ENCODE measurements around the gene STK4. TPM values are rescaled to one million over a fixed set of nuclear protein-coding genes. Genes with fewer than 3 reads are reported as not detected.

The STK4 gene
- total and polyA plus RNA-seq, 2 of the 8 experiments (the other 6 are each of a cell fraction or from before 2014, with no cell fraction given) = 12.0 to 34.3 TPM

- no peaks in the 10 kb centered on the region for H3K9me3 ChIP-seq (ENCODE audit: insufficient read depth in 2 of 2, low read depth in 1 of 2, low read length in 1 of 2)
- POLR2A ChIA-PET (ENCODE audit: partially characterized antibody) = interaction anchor here (1.7 kb wide), 1 partner anchor 32 kb away, joined by 3 read pairs; no protein-coding TSS in a partner anchor
- FAIRE-seq = no peak
Observed at GRCh38 chr20:45051204-45052060, 85.1 kb downstream of the STK4 start.

More at GRCh38 chr20:45051204-45052060, 85.1 kb downstream of the STK4 start:
- Histone ChIP-seq H2BK5ac (ENCODE audit: low read depth, low read length) (no peak overlapping the region), H4K91ac (replicated peaks; ENCODE audit: insufficient read length, low read length) (no peak overlapping the region), H3K4me3 (ENCODE audit: extremely low read depth in 1 of 4, insufficient read depth in 2 of 4, low read depth in 3 of 4, low read length in 4 of 4) (no peak overlapping the region), H3K14ac (ENCODE audit: insufficient read length) (no peak overlapping the region), H3K56ac (replicated peaks; ENCODE audit: insufficient read length, low read depth, low read length) (no peak overlapping the region), H3K27ac (ENCODE audit: low read depth, low read length) (no peak overlapping the region), H2BK20ac (ENCODE audit: low read length) (no peak overlapping the region), H3K9ac (replicated peaks in 1 of 4; ENCODE audit: extremely low read depth in 1 of 4, low read depth in 3 of 4, low read length in 3 of 4) (no peak overlapping the region), H3K4me1 (replicated peaks in 1 of 4; ENCODE audit: control insufficient read depth in 3 of 4, insufficient read depth in 4 of 4, low read length in 3 of 4) (no peaks in the 10 kb centered on the region; a peak in 1 of 7 replicates), H2BK120ac (replicated peaks; ENCODE audit: low read depth, low read length) (no peak overlapping the region), H3K79me1 (ENCODE audit: low read depth, low read length) (no peaks in the 10 kb centered on the region), H2BK15ac (ENCODE audit: low read length) (no peak overlapping the region), H3K18ac (ENCODE audit: extremely low read depth, low read length) (no peak overlapping the region), H4K20me1 (replicated peaks in 1 of 2; ENCODE audit: control insufficient read depth in 1 of 2, insufficient read depth in 2 of 2, low read length in 2 of 2) (no peaks in the 10 kb centered on the region), H3K4ac (replicated peaks; ENCODE audit: insufficient read length, low read depth, low read length) (no peak overlapping the region), H3K36me3 (ENCODE audit: control insufficient read depth in 2 of 4, insufficient read depth in 4 of 4, low read length in 3 of 4) (no peaks in the 10 kb centered on the region), H3K79me2 (ENCODE audit: control insufficient read depth in 1 of 2, insufficient read depth in 2 of 2, low read length in 2 of 2) (no peaks in the 10 kb centered on the region), H2AK5ac (ENCODE audit: low read depth, low read length) (no peak overlapping the region), H4K8ac (ENCODE audit: extremely low read depth, insufficient read depth, low read length) (no peak overlapping the region), H3K23ac (ENCODE audit: insufficient read length) (no peak overlapping the region), H3K23me2 (ENCODE audit: low read depth, low read length) (no peaks in the 10 kb centered on the region), H3K4me2 (ENCODE audit: insufficient read depth in 1 of 2, low read depth in 2 of 2, low read length in 2 of 2) (no peak overlapping the region), H2AFZ (ENCODE audit: low read length) (no peak overlapping the region), H3K27me3 (replicated peaks in 1 of 4; ENCODE audit: control insufficient read depth in 3 of 4, extremely low read depth in 1 of 4, insufficient read depth in 3 of 4, low read length in 3 of 4) (no peaks in the 10 kb centered on the region), H4K5ac (ENCODE audit: insufficient read length, low read depth, low read length) (no peak overlapping the region), H2BK12ac (ENCODE audit: low read depth, low read length) (no peak overlapping the region)
- no peak for DNase-seq (ENCODE audit: low read depth in 1 of 2, low spot score in 2 of 2)
- 92% methylated on average over 3 of the region's 3 CpGs; no CpG with 5 or more reads in 1 of the 2 experiments for WGBS, 2 experiments (ENCODE audit: extremely low coverage in 1 of 2, insufficient coverage in 1 of 2, insufficient read length in 1 of 2, insufficient replicate concordance in 2 of 2, low coverage in 1 of 2, low lambda C conversion rate in 2 of 2, missing lambda C conversion rate in 1 of 2)
- no peak for TF ChIP-seq JUN (IDR thresholded peaks at IDR 0.05; ENCODE audit: low read depth, low read length)
- peak; percentile 80 for TF ChIP-seq CEBPB (IDR thresholded peaks at IDR 0.05; ENCODE audit: low read depth, low read length)
- TF ChIP-seq, protein P1, sequence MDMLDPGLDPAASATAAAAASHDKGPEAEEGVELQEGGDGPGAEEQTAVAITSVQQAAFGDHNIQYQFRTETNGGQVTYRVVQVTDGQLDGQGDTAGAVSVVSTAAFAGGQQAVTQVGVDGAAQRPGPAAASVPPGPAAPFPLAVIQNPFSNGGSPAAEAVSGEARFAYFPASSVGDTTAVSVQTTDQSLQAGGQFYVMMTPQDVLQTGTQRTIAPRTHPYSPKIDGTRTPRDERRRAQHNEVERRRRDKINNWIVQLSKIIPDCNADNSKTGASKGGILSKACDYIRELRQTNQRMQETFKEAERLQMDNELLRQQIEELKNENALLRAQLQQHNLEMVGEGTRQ (IDR thresholded peaks at IDR 0.05; ENCODE audit: low read length) = no peak
- TF ChIP-seq POLR2A (IDR thresholded peaks at IDR 0.05; ENCODE audit: control extremely low read depth in 1 of 2, low read depth in 2 of 2, low read length in 2 of 2) = no peak
- no peak for TF ChIP-seq POLR2AphosphoS5 (IDR thresholded peaks at IDR 0.05; ENCODE audit: low read depth, low read length)
- TF ChIP-seq YY1 (IDR thresholded peaks at IDR 0.05; ENCODE audit: low read depth, low read length) = no peak
- TF ChIP-seq SUZ12 (IDR thresholded peaks at IDR 0.05; ENCODE audit: low read length) = no peak
- CTCF ChIA-PET (ENCODE audit: partially characterized antibody) = interaction anchor here (0.8 to 15.3 kb wide), 8 partner anchors 8 to 61 kb away, joined by 3 to 233 read pairs (median 4); partner anchors contain the start of gene KCNS1

Data from H1 (cell line).